Left lung (tissue), 10 donors: Measurements from ENCODE around the gene TUBGCP2. TPM values are rescaled to one million over a fixed set of nuclear protein-coding genes. Genes with fewer than 3 reads are reported as not detected.

Source experiments
- ATAC-seq: fragments of 200-7000 bp; cut with Tn5 transposase; one replicate; pipeline ENCODE4 v1.9.1; 2020; ENCODE audit warnings: moderate library complexity
- DNase-seq, 4 donors: peaks; one replicate each; pipeline ENCODE4 v3.0.0-alpha.2; 2013 to 2020
- H3K27ac ChIP-seq, 2 donors: fragments of 200-600 bp; sonication (generic) in 1 of 2; one replicate each; pipeline versions ENCODE4 v1.5.0 to v1.8.0; 2020 to 2021
- H3K27me3 ChIP-seq, 2 donors: fragments of 200-600 bp; sonication (generic) in 1 of 2; one replicate each; pipeline versions ENCODE4 v1.5.0 to v1.8.0; 2020 to 2021
- H3K36me3 ChIP-seq, 2 donors: fragments of 200-600 bp; sonication (generic) in 1 of 2; one replicate each; pipeline versions ENCODE4 v1.5.0 to v1.8.0; 2020 to 2021
- H3K4me1 ChIP-seq, 2 donors: fragments of 200-600 bp; one replicate each; pipeline ENCODE4 v1.8.0; 2021
- H3K4me3 ChIP-seq, 2 donors: fragments of 200-600 bp; sonication (generic) in 1 of 2; one replicate each; pipeline versions ENCODE4 v1.5.0 to v1.8.0; 2020 to 2021; ENCODE audit warnings: mild to moderate bottlenecking in 1 of 2
- H3K9me3 ChIP-seq, 2 donors: fragments of 200-600 bp; sonication (generic) in 1 of 2; one replicate each; pipeline versions ENCODE4 v1.5.0 to v1.8.0; 2020 to 2021
- intact Hi-C, 2 donors: fragments of 100-400 bp; cut with DNase I; formaldehyde crosslinking; loops; one replicate each; pipeline versions ENCODE4 v1.11.2 to v1.14.2; 2022
- polyA plus RNA-seq, 6 donors: library from polyadenylated mRNA; unstranded; fragments of 120-200 nt; gene quantifications; one replicate each; pipeline ENCODE4 v1.2.1, GENCODE V29; 2013; ENCODE audit not compliant: insufficient read length in 6 of 6
- total RNA-seq, 2 donors: library from RNA; stranded (reverse); fragmentation: NEBNext Ultra II Directional; extraction: Animal tissue kit (Norgen Biotek cat#: 25700); gene quantifications; one replicate each; pipeline ENCODE4 v1.2.1, GENCODE V29; 2021
- TF ChIP-seq, protein P1 (sequence below), 2 donors: fragments of 200-600 bp; sonication (generic) in 1 of 2; IDR thresholded peaks; one replicate each; pipeline versions ENCODE4 v1.5.0 to v1.8.0; 2021; ENCODE audit warnings: antibody characterized with exemption in 2 of 2
- donor health status: DM: no; HTN: yes; CAD: no.
- donor health status: DM: no; HTN: no; CAD: no.

Gene TUBGCP2
- total and polyA plus RNA-seq, 8 donors: 44.2 to 62.3 (median 52.1) TPM

DNA sequence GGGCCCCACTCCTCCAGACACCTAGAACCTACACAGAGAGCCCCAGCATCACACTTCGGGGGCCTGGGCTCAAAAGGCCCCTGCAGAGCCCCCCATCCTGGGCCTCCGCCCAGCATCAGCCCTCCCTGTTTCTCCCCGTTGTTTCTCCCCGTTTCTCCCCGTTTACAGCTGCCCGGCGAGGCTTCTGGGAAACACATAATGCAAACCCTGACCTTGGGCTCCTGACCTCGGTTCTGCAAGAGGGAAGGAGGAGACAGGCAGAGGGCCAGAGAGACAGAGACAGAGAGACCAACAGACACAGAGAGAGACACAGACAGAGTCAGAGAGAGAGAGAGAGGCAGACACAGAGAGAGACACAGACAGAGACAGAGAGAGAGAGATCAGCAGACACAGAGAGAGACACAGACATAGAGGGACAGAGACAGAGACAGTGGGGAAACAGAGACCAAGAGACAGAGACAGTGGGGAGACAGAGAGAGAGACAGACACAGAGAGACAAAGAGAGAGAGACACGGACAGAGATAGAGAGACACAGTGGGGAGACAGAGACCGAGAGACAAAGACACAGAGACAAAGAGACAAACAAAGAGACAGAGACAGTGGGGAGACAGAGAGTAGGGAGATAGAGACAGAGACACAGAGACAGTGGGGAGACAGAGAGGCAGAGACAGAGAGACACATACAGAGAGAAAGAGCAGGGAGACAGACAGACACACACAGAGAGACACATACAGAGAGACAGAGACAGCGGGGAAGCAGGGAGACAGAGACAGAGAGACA is 58.5 kb downstream of the TUBGCP2 start:
- ATAC-seq: no peak
- H3K9me3 ChIP-seq: no peaks in the 10 kb centered on the region
- H3K4me1 ChIP-seq: no peaks in the 10 kb centered on the region
- TF ChIP-seq, protein P1, sequence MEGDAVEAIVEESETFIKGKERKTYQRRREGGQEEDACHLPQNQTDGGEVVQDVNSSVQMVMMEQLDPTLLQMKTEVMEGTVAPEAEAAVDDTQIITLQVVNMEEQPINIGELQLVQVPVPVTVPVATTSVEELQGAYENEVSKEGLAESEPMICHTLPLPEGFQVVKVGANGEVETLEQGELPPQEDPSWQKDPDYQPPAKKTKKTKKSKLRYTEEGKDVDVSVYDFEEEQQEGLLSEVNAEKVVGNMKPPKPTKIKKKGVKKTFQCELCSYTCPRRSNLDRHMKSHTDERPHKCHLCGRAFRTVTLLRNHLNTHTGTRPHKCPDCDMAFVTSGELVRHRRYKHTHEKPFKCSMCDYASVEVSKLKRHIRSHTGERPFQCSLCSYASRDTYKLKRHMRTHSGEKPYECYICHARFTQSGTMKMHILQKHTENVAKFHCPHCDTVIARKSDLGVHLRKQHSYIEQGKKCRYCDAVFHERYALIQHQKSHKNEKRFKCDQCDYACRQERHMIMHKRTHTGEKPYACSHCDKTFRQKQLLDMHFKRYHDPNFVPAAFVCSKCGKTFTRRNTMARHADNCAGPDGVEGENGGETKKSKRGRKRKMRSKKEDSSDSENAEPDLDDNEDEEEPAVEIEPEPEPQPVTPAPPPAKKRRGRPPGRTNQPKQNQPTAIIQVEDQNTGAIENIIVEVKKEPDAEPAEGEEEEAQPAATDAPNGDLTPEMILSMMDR (IDR thresholded peaks at IDR 0.05): no peak
- H3K27ac ChIP-seq: no peak overlapping the region
- intact Hi-C loops: no loop called here
- peaks cover 5 to 69% of the 10 kb centered on the region in 2 donors for H3K27me3 ChIP-seq
- DNase-seq: no peak
- no peak overlapping the region for H3K4me3 ChIP-seq
- no peaks in the 10 kb centered on the region for H3K36me3 ChIP-seq

DNA sequence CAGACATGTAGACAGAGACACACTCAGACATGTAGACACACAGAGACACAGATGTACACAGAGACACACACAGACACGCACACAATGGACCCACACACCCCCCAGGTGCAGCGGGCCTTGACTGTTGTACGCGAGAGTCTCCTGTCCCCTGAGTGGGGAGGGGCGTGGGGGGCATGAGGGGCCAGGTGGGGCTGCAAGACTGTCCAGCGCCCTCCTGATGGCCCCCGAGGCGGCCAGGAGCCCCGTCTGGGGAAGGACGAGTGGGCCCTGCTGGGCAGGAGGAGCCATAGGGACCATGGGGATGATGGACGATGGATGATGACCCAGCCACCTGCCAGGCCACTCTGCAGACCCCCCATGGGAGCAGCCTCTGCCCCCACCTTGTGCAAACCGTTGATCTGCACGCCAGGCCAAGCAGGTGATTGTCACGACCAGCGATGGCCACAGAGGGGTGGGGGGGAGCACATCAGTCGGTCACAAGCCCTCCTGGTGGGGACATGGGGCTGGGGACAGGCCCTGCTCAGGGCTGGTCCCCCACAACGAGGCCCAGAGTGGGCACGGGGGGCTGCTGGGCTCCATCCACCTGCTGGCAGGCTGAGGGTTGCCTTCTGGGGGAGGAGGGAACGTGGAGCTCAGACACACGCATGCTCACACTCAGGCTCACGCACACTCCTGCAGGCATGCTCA is 59.4 kb downstream of the TUBGCP2 start:
- no peak for DNase-seq
- TF ChIP-seq, protein P1 (IDR thresholded peaks at IDR 0.05): no peak
- intact Hi-C loops: no loop called here
- Histone ChIP-seq H3K27ac (no peak overlapping the region), H3K27me3 (peaks cover 5 to 77% of the 10 kb centered on the region in 2 donors), H3K9me3 (no peaks in the 10 kb centered on the region), H3K36me3 (no peaks in the 10 kb centered on the region), H3K4me1 (no peaks in the 10 kb centered on the region), H3K4me3 (no peak overlapping the region)
- ATAC-seq: no peak

DNA sequence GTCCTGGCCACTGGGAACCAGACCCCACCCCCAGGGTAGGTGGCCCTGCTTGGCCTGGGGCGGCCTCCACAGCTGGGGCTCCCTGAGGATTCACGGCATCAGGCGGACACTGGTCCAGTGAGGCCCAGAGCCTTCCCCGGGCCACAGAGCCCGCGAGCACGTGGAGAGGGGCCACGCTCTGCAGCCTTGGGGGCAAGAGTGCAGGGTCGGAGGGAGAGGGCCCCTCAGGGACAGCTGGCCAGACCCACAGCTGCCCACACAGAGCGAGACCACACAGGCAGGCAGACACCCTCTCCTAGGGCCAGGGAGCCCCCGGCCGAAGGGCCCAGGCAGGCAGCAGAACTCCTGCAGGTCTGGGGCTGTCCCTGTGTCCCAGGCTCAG is 60.3 kb downstream of the TUBGCP2 start:
- TF ChIP-seq, protein P1 (IDR thresholded peaks at IDR 0.05): no peak
- Histone ChIP-seq H3K36me3 (no peaks in the 10 kb centered on the region), H3K27ac (no peak overlapping the region), H3K4me1 (no peaks in the 10 kb centered on the region), H3K9me3 (no peaks in the 10 kb centered on the region), H3K4me3 (no peak overlapping the region), H3K27me3 (peaks cover 5 to 78% of the 10 kb centered on the region in 2 donors)
- DNase-seq (no peak), ATAC-seq (no peak)
- intact Hi-C loops: no loop called here

DNA sequence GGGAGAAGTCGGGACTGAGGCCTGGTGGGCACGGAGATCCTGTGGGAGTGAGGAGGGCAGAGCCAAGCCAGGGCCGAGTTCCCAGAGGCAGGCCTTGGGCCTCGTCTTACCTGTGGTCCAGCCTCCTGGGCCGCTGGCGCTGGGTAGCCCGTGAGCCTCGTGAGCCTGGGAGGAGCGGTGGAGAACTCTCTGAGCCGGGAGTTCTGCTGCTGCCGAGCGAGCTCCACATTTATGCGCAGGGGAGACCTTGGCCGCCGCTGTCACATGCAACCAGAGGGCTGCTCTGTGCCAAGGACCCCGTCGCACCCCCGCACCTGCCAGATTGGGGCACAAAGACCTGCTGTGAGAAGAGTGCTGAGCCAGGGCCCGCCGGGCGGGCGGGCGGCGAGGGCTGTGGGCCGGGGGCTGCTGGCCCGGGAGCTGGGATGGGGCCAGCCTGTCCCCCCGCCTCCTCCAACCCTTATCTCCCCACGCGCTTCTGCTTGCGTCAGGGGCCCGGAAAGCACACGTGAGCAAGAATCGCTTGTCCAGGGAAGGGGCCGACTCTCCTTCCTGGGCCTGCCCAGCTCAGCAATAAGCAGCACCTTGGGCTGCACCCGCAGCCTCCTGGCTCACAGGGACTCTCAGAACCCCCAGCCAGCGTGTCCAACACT is 60.9 kb downstream of the TUBGCP2 start:
- Histone ChIP-seq H3K4me1 (no peaks in the 10 kb centered on the region), H3K27me3 (peaks cover 5 to 83% of the 10 kb centered on the region in 2 donors), H3K36me3 (no peaks in the 10 kb centered on the region), H3K9me3 (no peaks in the 10 kb centered on the region), H3K4me3 (no peak overlapping the region), H3K27ac (no peak overlapping the region)
- DNase-seq (no peak), ATAC-seq (no peak)
- intact Hi-C loops: no loop called here
- TF ChIP-seq, protein P1 (IDR thresholded peaks at IDR 0.05): no peak

DNA sequence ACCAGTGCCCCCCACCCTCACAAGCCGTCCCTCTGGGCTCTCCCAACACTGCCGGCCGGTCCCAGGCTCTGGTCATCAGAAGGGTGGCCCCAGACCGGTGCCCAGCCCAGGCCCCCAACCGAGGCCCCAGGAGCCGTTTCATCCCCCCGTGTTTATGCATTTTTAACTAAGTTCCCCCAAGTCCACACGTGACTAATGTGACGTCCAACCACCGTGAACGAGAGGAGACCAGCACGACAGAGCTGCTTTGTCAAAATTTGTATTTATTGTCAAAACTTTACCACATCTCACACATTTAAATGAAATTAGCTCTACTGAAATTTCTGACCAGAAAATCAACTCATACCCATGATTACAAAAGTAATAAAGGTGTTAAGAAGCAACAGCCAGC is 62.4 kb downstream of the TUBGCP2 start:
- H3K36me3 ChIP-seq: no peaks in the 10 kb centered on the region
- no peak for ATAC-seq
- no peak for DNase-seq
- TF ChIP-seq, protein P1 (IDR thresholded peaks at IDR 0.05): no peak
- intact Hi-C loops: no loop called here
- no peak overlapping the region for H3K27ac ChIP-seq
- H3K4me3 ChIP-seq: no peak overlapping the region
- H3K27me3 ChIP-seq: peaks cover 8 to 89% of the 10 kb centered on the region in 2 donors
- no peaks in the 10 kb centered on the region for H3K9me3 ChIP-seq
- peaks cover 0 to 5% of the 10 kb centered on the region in 2 donors for H3K4me1 ChIP-seq
